ENCODE measurements around the gene LIG1. TPM values are rescaled to one million over a fixed set of nuclear protein-coding genes. Genes with fewer than 3 reads are reported as not detected.
"Not testable (repeated sequence)": the region's sequence is repeated elsewhere in the genome, so short reads cannot be mapped to it uniquely, and the experiment has no call there.

LIG1 gene
- total RNA-seq, 3 donors from 2014 or later (not counting 1 experiment from before 2014, with no cell fraction given) = 45.4 to 65.2 (median 57.2) TPM

DNA sequence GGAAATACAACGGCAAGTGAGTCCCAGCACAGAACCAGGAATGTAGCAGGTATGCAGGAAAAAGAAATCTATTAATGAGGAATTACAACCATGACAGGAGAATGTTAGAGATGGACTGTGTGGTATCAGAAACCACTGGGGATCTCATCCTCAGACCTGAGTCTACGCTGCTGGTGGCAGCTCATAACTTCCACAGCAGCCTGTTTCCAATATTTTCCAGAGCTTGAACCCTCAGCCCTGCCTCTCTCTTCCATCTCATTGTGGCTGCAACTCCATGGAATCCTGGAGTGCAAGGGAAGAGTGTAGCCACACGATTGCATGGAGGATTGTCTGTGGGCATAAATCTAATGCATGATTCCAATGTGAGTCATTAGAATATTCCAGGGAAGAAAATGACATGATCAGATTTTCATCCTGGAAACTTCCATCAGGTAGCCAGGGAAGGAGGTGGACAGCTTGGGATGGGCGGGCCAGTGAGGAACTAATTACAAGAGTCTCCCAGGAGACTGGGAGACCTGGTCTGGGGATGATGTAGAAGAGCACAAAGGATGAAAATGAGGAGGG is 74.5 kb downstream of the LIG1 start:
- H3K27me3 Mint-ChIP-seq (ENCODE audit: low read depth in 2 of 2) = peaks cover 10% of the 10 kb centered on the region in 2 donors
- 89% methylated on average over 4 of the region's 4 CpGs for WGBS (ENCODE audit: insufficient coverage)
- H3K36me3 ChIP-seq (ENCODE audit: control insufficient read depth, insufficient read depth, low read length) = no peaks in the 10 kb centered on the region
- no peak overlapping the region for H3K27ac Mint-ChIP-seq
- H3K4me3 Mint-ChIP-seq = no peak overlapping the region
- H3K27ac ChIP-seq (ENCODE audit: low read length) = no peak overlapping the region
- TF ChIP-seq CTCF (IDR thresholded peaks at IDR 0.05) = no peak
- no peaks in the 10 kb centered on the region for H3K4me1 ChIP-seq (ENCODE audit: control insufficient read depth, insufficient read depth, low read length)
- H3K9me3 Mint-ChIP-seq = peaks cover 0 to 5% of the 10 kb centered on the region in 2 donors
- DNase-seq (no peak), ATAC-seq (no peak)
- no peaks in the 10 kb centered on the region for H3K4me1 Mint-ChIP-seq
- intact Hi-C loops (cut with micrococcal nuclease) = no loop called here
- H3K27me3 ChIP-seq (ENCODE audit: control insufficient read depth, insufficient read depth, low read length) = no peaks in the 10 kb centered on the region
- no peaks in the 10 kb centered on the region for H3K36me3 Mint-ChIP-seq
- no peak overlapping the region for H3K4me3 ChIP-seq (ENCODE audit: low read length)
- H3K9me3 ChIP-seq (ENCODE audit: control insufficient read depth, insufficient read depth, low read length) = no peaks in the 10 kb centered on the region

DNA sequence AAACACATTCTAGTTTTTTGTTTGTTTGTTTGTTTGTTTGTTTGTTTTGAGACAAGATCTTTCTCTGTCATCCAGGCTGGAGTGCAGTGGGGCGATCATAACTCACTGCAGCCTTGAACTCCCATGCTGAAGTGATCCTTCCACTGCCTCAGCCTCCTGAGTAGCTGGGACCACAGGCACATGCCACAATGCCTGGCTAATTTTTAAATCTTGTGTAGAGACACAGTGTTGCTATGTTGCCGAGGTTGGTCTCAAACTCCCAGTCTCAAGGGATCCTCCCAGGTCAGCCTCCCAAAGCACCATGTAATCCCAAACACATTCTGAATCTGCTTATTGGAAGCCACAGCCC is 75.3 kb downstream of the LIG1 start:
- H3K4me3 Mint-ChIP-seq = no peak overlapping the region
- Histone ChIP-seq H3K36me3 (ENCODE audit: control insufficient read depth, insufficient read depth, low read length) (no peaks in the 10 kb centered on the region), H3K4me1 (ENCODE audit: control insufficient read depth, insufficient read depth, low read length) (no peaks in the 10 kb centered on the region), H3K27ac (ENCODE audit: low read length) (no peak overlapping the region), H3K4me3 (ENCODE audit: low read length) (no peak overlapping the region), H3K9me3 (ENCODE audit: control insufficient read depth, insufficient read depth, low read length) (no peaks in the 10 kb centered on the region), H3K27me3 (ENCODE audit: control insufficient read depth, insufficient read depth, low read length) (no peaks in the 10 kb centered on the region)
- no peak for TF ChIP-seq CTCF (IDR thresholded peaks at IDR 0.05)
- H3K36me3 Mint-ChIP-seq = no peaks in the 10 kb centered on the region
- ATAC-seq (no peak), DNase-seq (no peak)
- no peaks in the 10 kb centered on the region for H3K4me1 Mint-ChIP-seq
- intact Hi-C loops (cut with micrococcal nuclease) = no loop called here
- H3K9me3 Mint-ChIP-seq = peaks cover 0 to 5% of the 10 kb centered on the region in 2 donors
- H3K27ac Mint-ChIP-seq = no peak overlapping the region
- WGBS (ENCODE audit: insufficient coverage) = 87% methylated on average over 2 of the region's 2 CpGs
- peaks cover 13 to 17% of the 10 kb centered on the region in 2 donors for H3K27me3 Mint-ChIP-seq (ENCODE audit: low read depth in 2 of 2)

DNA sequence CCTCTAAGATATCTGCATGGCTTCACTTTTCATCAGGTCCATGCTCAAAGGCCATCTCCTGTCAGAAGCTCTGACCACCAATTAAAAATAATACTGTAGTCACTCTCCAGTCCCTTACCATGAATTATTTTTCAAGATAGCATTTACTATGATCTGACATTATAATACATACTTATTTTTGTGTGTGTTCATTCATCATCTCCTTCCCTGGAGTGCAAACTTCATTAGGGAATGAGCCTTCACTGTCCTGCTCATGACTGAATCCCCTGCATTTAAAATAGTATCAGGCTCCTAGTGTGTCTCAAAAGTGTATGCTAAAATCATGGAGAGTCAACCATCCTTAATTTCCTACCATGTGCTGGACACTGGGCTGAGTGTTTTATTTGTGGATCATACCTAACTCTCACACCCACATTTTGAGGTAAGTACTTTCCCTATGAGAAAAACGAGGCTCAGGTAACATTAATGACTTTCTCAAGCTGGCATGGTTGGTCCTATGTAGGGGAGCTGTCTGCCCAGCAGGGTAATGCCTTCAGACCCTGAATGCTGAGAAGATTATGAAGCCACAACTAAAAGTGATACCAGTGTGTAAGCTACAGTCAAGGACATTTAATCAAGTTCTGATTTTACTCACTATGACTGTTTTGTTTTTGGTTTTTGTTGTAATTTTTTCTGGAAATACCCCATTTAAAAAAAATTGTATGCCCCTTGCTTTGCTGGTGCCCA is 75.9 kb downstream of the LIG1 start:
- DNase-seq (no peak), ATAC-seq (no peak)
- Mint-ChIP-seq H3K9me3 (peaks cover 0 to 5% of the 10 kb centered on the region in 2 donors), H3K36me3 (no peaks in the 10 kb centered on the region), H3K27ac (no peak overlapping the region), H3K4me1 (no peaks in the 10 kb centered on the region), H3K4me3 (no peak overlapping the region), H3K27me3 (ENCODE audit: low read depth in 2 of 2) (peaks cover 13 to 17% of the 10 kb centered on the region in 2 donors)
- H3K4me3 ChIP-seq (ENCODE audit: low read length) = no peak overlapping the region
- TF ChIP-seq CTCF (IDR thresholded peaks at IDR 0.05) = no peak
- intact Hi-C loops (cut with micrococcal nuclease) = no loop called here
- no peaks in the 10 kb centered on the region for H3K9me3 ChIP-seq (ENCODE audit: control insufficient read depth, insufficient read depth, low read length)
- no peaks in the 10 kb centered on the region for H3K36me3 ChIP-seq (ENCODE audit: control insufficient read depth, insufficient read depth, low read length)
- H3K27ac ChIP-seq (ENCODE audit: low read length) = no peak overlapping the region
- WGBS (ENCODE audit: insufficient coverage) = 31% methylated on average over 1 of the region's 1 CpG
- H3K27me3 ChIP-seq (ENCODE audit: control insufficient read depth, insufficient read depth, low read length) = no peaks in the 10 kb centered on the region
- no peaks in the 10 kb centered on the region for H3K4me1 ChIP-seq (ENCODE audit: control insufficient read depth, insufficient read depth, low read length)

GRCh38 chr19:48091111-48091718 is 78.9 kb downstream of the LIG1 start:
- H3K27me3 Mint-ChIP-seq (ENCODE audit: low read depth in 2 of 2) = peaks cover 14 to 15% of the 10 kb centered on the region in 2 donors
- H3K4me3 ChIP-seq (ENCODE audit: low read length); H3K27ac ChIP-seq (ENCODE audit: low read length); H3K36me3 ChIP-seq (ENCODE audit: control insufficient read depth, insufficient read depth, low read length); H3K36me3 Mint-ChIP-seq; H3K9me3 ChIP-seq (ENCODE audit: control insufficient read depth, insufficient read depth, low read length); H3K4me1 Mint-ChIP-seq; ATAC-seq; H3K9me3 Mint-ChIP-seq; H3K27me3 ChIP-seq (ENCODE audit: control insufficient read depth, insufficient read depth, low read length); intact Hi-C loops (cut with micrococcal nuclease); H3K4me3 Mint-ChIP-seq; H3K27ac Mint-ChIP-seq; DNase-seq; H3K4me1 ChIP-seq (ENCODE audit: control insufficient read depth, insufficient read depth, low read length): not testable (repeated sequence)
- 85% methylated on average over 13 of the region's 13 CpGs for WGBS (ENCODE audit: insufficient coverage)

Data from natural killer cell (primary cell).